HCEC 1CT (cell line): Measurements from ENCODE around the gene MACROH2A1.

Experiments used
- DNase-seq: peaks from one replicate; pipeline ENCODE4 v3.0.0-alpha.2; 2017

MACROH2A1 gene

DNA sequence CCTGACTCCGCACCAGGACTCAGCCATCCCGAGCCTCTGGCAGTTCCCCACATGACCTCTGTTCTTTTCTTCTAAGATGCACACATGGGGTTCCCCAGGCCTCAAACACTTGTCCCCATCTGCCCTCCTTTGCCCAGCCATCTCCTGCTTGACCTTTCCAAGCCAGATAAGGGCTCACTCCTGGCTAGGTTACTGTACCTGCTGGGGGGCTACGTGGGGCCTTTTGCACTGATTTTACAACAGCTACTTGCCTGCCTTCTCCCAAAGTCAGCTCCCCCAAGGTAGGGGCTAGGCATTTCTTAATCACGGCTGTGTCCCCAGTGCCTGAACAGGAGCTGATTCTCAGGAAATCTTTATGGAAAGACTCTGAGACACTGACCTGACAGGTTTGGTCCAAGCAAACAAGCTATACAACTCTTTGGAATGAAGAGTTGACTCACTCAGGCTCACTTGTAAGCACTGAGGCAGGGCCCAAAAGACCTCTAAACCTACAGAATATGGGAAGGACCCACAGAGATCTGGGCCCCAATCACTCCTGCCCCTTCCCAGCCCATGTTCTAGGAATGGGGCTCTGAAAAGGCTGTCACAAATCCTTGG lies 2.5 kb downstream of the MACROH2A1 start:
- no peak for DNase-seq

DNA sequence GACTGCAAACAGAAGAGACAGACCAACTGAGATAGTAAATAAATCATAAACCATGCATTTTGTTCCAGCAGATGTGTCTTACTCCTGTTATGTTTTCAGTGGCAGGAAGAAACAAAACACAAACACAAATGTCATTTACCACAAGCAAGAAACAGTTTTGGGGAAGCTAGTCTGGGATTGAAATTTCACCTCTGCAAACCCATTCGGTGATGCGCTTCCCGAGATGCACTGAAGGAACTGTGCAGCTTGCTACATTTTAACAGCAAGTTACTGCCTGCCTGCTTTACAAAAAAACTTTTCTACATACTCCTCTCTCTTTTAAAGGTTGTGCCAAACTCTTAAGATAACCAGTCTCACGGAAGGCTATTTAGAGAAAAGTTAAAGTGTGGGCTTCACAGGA lies 3.2 kb downstream of the MACROH2A1 start:
- no peak for DNase-seq

DNA sequence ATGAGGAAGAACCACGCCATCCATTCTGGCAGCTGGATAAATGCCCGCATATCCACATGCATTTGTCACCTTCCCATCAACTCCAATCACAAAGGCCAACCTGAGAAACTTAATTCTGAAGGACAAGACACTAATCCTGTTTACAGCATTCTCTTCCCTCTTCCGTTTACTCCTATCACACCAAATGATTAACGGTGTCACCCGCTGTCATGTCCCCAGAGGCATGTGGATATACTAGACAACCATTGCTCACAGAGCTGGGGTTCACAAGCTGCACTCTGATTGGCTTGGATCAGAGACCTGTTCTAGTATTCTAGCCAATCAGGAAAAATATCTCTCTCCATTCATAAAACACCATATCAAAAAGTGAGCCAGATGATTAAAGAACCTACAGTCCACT lies 3.6 kb downstream of the MACROH2A1 start:
- DNase-seq = no peak

DNA sequence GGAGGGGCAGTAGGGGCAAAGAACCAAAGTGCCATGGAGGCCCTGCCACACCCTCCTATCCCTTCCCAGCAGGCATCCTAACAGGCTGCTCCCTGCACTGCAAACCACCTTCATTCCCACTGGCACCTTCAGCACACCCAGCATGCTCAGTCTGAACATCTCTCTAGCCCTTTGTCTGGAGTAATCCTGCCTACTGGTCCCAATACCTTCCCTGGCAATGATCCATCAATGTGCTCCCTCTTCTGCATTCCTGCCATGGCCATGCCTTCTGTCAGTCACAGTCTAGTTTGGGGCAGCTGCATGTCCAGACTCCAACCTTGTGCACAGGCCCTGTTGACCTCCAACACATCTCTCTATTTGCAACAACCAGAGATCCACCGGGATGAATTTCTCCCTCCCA lies 4.9 kb downstream of the MACROH2A1 start:
- DNase-seq = no peak

DNA sequence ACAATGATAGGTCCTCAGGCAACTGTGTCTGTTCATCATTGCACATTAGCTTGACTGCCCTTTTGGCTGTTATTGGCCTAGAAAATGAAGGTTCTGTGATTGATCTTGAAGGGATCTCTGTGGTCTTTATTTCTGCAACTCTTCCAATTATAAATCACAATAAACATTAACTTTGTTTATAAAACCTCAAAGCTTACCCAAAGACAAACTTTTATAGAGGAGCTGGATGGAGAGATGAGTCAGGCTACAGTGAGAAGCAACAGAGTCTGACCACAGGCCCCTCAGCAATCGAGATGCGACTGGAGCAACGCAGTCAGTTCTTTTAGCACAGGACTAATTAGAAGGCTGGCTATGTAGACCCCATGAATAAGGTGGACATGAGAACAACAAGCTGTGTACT lies 5.3 kb downstream of the MACROH2A1 start:
- DNase-seq = peak; percentile 11

DNA sequence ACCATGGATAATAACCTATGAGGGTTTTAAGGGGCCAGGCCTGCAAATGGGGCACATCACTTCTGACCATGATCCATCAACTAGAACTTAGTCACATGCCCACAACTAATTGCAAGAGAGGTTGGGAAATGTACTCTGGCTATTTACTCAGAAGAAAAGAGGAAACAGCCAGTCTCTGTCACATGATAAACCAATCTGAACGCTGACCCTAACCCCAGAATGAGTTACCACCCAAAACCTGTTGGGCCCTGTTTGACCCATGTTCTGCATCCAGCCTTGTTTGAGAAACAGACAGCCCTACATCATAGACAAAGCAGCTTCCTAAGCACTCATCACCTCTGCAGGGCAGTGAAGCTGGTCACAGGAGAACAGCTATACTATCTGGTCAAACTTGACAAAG lies 5.8 kb downstream of the MACROH2A1 start:
- DNase-seq = no peak

DNA sequence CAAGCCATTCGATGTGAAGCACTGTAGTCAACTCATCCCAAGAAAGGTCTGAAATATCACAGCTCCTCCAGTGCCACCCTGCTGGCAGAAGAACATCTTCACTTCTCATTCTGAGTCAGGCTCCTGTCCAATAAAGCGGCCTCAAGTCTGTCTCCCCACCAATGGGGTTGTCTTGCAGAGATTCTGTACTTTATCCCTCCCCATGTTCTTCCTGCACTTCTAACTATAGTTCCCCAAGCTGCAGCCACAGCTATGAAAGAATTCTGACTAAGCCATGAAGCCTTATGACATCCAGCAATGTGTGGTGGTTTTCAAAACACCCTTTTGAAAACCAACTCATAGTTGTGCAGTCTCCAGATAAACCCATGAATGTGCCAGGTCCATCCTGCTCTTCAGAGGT lies 6.8 kb downstream of the MACROH2A1 start:
- DNase-seq = peak; percentile 69

DNA sequence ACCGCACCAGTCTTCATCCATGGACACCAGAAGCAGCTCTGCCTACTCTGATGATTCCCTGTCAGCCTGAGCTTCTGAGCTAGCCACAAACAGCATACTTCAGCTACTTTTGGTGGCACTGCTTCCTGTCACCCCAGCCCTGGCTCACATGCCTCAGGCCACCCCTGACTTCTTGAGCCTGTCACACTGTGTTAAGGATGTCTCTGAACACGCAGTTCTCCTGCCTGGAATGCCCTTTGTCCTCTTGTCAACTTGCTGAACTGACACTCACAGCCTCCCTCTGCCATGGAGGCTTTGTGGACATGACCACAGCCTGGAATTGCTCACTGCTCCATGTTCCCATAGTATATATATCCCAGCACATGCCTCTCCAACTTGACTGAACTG lies 7.2 kb downstream of the MACROH2A1 start:
- DNase-seq = no peak

DNA sequence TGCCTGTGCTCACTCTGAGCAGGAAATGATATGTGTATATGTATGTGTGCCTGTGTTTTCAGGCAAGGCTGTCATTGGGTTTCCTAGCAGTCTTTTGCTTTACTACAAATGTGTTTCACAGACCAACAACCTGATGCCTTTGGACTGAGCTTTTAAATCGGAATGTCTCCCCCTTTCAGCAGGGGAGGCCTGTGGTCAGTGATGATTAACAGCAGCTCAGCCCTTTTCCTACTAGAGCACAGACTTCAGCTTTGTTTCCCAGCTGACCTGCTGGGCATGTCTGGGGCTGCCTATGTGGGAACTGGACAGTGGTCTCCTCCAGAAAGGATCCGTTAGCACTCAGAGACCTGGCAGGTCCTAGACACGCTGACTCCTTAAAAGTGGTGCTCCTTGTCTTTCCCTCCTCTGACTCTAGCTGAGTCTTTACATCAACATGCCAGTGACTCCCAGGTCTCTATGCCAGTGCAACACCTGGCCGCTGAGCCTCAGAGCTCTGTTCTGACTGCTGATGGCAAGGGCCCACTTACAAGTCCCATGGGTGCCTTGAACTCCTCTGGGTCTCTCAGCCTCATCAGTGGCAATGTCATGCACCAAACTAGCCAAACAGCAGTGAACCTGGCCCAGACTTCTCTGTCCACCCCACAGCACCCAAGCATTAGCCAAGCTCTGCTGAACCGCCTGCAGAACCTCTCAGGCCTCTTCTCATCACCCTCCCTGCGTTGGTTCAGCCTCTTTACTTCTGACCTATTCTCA lies 7.7 kb downstream of the MACROH2A1 start:
- peak; percentile 79 for DNase-seq

DNA sequence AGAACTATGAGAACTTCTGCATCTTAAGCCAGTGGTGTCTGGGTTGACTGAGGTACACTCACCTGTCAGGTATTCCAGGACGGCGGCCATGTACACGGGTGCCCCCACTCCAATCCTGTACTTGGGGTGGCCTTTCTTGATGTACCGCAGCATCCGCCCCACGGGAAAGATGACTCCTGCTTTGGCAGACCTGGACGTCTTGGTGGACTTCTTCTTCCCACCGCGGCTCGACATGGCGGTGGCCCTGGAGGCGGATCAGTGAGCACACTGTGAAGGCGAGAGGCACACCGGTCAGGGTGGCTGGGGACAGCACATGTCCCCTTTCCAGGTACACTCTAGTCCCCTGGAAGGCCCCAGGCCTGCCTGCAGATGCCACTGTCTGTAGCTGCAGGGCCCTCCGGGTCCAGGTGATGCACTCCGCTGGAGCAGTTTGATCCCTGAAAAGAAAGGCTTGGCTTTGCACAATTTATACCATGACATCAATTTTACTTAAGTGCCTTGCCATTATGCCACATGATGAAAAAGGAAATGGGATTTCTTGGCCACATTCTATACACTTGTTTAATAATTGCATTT lies 10.1 kb downstream of the MACROH2A1 start:
- DNase-seq = no peak

DNA sequence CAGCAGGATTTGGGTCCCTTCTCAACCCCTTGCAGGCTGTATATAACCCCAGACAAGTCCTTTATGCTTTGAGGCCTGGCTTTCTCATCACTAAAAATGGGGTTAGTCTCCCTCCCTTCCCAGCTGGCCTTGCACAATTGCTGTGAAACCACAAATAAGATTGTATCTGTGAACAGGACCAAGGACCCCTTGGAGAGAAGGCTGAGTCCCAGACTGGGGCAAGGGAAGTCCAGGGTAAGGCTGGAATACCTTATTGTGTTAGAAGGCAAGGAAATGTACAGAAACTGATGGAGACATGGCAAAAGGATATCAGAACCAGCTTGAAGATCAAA lies 11.4 kb downstream of the MACROH2A1 start:
- DNase-seq = no peak

DNA sequence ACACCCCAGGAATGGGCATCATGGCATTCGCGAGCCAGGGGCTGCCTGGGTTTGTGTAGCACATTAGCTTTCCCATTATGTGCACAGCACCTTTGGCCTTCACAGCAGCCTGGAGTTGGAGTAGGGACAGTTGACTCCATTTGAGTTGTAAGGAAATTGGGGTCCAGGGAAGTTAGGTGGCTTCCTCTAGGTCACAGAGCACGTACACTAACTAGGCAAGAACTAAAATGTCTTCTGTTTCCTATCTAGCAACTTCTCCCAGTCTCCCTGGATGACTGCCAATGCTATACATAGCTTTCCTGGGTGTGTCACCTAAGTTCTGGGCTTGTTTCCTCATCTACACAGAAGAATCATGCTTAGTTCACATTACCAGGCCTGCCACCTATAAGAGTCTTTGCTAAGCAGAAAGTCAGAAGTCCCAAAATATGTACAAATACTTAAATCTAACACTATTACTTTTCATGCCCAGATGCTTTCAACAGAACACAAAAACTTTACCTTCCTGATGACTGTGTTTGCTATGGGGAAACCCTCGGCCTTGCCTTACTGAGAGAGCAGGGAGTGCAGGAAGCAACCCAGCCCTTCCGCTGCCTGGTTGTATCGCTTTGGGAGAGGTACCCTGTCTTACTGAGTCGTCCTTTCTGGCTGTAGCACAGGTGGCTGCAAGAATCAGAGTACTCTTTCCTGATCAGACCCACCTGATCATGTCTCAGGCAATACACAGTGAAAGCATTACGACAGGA lies 12.0 kb downstream of the MACROH2A1 start:
- peak; percentile 91 for DNase-seq

DNA sequence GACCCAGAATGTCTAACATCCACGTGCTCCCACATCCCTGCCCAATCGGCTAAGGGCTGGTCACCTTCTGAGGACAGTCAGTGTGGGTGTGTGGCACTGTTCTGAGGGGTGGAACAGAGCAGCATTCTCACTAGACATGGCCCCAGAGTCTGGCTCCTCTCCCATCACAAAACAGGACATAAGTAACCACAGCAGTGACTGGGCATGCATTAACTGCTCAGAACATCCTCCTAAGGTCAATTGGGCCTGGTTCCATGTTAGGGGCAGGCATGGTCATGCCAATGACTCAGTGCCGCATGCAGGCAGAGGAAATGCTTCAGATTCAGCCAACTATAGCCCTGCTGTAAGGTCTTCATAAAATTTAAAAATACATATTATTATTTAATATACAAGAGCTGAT lies 12.9 kb downstream of the MACROH2A1 start:
- DNase-seq = peak; percentile 72

DNA sequence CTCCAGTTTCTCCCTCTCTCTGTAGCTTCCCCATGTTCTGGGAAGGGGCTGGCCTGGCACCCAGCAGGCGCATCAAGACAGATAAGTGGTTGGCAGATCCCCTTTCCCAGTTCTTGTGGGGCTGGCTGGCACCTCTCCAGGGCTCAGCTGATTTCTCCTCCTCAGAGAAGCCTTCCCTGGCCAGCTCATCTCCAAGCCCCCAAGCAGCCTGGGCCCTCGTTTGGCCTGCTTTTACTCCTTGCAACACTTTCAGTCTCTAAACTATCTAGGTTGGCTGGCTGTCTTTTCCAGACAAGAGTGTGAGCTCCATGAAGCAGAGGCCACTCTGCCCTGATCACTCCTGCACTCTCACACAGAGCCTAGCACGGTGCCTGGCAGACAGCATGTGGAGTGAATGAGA lies 13.5 kb downstream of the MACROH2A1 start:
- no peak for DNase-seq

DNA sequence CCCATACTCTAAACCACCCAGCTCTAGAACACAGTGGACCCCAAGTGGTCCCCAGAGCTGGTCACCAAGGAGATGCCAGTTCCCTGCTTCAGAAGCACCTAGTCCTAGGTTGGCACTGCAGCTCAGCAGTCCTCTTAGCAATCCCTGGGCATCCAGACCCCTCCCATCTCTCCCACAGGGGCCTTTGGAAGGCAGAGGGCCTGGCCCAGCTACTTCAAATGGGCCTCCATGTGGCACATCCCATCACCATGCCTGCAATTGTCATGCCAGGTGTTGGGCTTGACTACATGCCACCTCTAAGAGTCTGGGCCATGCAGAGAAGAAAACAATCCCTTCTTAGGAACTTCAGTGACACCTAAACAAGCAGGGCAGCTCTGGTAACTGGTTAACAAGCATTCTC lies 14.1 kb downstream of the MACROH2A1 start:
- no peak for DNase-seq

DNA sequence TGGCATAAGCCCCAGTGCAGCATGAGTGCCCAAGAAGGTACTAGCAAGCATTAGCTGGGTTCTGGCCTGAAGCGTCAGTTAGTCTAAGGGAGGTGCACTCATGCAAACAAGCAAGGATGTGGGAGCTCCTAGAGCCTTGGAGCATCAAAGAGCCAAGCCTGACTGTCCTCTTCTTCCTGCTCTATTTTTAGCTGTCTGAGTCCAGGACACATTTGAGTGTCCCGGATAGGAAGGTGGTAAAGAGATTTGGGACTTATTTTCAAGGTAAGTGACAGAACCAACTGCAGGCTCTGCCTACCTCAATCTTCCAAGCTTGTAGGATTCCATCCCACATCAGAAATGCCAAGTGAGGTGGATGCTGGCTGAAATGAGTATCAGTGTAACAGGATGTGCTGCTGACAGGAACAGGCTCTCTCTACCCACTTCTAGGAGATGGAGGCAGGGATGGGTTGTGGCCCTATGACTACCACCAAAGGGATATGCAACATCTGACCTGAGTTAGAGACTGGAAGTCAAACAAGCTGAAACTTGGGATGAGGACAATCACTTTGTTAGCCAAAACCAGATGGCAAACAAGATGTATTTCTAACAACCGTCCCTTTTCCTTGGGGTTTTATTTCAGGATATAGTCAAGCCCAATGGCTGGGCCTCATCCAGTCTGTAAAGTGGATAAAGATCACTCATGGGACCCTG lies 15.1 kb downstream of the MACROH2A1 start:
- no peak for DNase-seq

DNA sequence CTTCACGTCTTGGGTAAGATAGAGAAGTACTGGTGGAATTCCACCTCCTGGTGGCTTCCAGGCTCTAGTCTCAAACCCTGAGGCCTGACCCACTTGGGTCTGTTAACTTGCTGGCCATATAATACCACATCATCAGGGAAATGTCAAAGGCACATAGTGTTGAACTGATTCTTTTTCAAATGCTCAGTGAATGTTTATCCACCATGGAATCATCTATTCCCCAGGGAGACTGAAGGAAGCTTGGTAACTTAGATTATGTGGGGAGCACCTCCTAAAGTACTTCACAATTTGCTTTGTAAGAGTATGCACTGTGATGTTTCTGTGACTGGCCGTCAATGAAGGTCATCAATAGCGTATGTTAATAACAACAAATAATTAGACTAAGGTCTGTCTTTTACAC lies 16.1 kb downstream of the MACROH2A1 start:
- no peak for DNase-seq

DNA sequence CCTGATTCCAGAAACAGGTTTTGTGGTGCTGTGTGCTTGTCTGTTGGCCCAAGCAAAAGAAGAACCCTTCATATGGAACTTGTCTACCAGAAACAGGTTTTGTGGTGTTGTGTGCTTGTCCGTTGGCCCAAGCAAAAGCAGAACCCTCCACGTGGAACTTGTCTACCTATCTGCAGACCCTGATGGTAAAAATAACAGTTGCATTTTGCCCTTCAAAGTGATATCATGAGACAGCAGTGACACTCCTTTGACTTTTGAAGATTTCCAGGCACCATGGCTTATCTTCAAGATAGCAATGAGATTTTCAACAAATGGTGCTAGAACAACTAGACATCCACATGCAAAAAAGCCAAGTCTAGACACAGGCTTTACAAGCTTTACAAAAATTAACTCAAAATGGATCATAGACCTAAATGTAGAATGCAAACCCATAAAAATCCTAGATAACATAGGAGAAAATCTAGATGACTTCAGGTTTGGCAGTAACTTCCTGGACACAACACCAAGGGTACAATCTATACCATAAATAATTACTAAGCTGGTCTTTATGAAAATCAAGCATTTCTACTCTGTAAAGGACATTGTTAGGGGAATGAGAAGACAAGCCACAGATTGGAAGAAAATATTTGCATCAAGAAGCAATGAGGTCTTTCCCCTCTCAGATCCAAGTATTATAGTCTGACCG lies 16.8 kb downstream of the MACROH2A1 start:
- no peak for DNase-seq

DNA sequence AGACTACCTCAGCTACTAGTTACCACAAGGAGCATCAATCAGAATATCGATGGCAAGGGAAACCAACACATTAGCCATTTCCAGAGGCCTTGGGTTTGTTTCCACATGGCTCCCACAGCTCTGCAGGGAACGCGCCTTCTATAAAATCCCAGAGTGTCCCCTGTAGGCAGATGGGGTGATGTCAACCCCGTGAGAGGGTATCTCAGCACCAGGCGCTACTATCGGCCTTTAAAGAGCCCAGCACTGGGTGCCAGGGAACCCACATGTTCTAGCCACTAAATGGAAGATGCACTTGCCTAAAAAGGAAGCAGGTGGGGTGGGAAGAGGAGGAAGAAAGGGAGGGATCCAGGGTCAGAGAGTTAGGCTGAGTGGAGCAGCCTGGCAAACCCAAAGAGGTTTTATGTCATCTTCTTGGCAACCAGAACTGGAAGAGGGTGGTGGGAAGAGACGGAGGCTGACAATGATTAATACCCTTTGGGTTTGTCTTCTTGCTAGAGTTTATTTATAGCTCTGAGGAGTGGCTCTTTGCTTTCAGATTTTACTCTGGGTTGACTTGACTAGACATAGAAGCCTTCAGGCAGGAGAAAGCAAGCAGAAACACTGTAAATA lies 19.9 kb downstream of the MACROH2A1 start:
- DNase-seq = peak; percentile 24

DNA sequence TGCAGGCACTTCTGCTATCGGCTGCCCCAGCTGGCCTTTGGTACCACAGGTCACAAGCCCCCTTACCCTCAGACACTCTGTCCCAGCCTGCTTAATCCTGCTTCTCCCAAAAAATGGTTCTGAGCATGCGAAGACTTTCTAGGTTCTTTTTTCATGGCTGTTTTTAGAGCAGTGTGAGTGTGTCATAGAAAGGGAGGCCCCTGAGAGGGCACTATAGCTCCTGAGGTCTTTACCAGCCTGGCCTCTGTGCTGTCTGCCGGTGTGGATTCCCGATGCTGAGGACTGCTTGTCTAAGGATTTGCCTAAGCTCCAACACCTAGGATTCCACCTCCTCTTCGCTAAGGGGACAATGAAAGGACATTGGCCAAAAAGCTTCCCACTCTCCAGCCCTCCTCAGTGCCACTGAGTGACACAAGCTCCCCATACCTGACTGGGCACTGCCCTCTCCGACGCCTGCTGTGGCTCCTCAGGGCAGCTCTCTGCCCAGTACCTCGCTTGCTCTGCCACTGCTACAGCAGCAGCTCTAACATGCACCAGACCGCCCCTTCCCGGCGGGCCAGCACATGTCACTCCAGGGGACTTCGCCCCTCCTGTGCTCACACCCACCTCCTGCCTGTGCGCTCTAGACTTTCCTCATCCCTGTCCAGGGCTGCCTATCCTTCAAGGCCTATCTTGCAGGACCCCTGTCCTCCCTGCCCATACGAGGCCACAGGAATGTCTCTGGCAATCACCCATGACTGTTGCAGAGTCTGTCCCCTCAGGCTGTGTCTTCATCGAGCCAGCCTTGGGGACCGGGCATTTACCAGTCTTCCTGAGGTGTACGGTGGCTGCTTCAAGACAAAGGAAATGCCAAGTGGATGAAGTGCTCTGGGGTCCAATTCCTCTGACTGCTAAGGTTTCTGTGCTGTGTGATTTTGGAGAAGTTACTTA lies 21.0 kb downstream of the MACROH2A1 start:
- no peak for DNase-seq

DNA sequence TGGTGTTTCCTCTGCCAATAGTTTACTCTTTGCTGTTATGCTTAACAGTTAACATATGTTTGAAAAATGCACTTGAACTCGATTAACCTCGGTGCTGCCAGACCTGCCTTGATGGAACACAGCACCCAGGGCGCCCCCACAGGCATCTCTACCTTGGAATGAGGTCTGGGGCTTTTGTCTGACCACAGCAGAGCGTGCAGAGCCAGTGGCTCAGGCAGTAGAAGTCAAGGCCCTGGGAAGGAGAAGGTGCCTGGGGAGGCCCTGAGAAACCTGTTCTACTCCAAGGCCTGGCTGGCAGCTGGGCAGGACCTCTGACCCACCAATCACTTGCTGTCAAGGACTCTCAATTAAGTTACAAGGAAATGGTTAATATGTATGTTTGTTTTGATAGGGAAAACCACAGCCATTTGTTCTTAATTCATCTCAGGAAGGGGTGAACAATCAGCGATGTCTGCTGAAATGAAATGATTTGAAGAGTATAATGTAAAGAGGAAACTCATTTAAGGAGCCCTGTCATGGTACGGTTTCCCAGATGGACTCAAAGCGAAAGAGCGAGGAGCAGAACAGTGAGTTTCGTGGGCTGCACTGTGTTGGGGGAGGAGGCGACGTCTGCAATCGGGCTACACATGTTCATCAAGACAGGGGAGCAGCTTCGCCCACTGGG lies 21.9 kb downstream of the MACROH2A1 start:
- no peak for DNase-seq
